HuH-7.5 (cell line): ENCODE results near the gene MSH6.

Experiments
- DNase-seq: peaks from one replicate; pipeline ENCODE4 v3.0.0; 2011; ENCODE audit warnings: low spot score

Gene MSH6

DNA sequence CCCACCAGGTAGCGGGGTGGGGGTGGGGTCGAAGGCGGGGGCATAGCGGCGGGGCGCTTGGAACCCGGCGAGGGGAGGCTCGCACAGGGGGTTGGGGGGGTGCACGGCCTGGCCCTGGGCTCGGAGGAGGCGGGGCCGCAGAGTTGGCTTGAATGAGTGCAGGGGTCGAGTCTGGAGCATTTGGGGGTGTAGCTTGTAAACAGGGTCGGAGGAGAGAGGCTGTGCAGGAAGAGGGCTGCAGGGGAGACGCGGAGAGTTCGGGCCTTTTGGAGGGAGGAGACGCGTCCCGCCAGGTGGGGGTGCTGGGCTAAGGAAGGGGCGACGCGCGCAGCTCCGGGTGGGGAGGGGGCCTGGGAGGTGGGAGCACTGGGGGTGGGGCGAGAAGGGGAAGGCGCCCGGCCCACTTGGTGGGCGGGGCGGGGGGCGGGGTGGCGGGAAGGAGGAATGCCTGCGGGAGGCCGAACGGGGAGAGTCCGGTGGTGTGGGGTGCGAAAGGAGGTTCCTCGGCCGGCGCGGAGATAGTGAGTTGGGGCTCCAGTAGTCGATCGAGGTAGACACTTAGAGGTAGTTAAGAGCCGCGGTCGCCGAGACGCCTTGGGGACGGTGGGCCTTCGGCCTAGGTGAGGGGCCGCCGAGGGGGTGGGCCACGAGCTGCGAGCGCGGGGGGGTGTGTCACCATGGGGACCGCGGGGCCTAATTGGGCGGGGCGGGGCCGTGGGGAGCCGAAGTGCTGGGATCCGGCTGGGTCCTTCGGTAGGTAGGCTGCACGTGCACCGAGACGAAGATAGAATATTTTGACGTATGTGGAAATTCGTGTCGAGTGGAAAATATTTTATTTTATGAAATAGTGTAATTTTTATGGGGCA is 774 bp downstream of the MSH6 start:
- peak; percentile 61 for DNase-seq

DNA sequence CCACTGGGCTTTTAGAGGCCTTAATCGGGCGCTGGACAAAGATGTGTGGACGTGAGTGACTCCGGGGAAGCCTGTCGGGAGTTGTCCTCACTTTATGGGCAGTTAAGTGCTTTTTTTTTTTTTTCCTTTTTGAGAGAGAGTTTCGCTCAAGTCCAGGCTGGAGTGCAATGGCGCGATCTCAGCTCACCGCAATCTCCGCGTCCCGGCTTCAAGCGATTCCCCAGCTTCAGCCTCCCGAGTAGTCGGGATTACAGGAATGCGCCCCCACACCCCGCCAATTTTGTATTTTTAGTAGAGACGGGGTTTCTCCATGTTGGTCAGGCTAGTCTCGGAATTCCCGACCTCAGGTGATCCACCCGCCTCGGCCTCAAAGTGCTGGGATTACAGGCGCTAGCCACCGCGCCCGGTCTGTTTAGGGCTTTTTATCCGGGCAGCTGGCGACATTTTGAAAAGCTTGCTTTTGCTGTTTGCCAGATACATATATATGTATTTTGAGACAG is 1.5 kb downstream of the MSH6 start:
- no peak for DNase-seq

DNA sequence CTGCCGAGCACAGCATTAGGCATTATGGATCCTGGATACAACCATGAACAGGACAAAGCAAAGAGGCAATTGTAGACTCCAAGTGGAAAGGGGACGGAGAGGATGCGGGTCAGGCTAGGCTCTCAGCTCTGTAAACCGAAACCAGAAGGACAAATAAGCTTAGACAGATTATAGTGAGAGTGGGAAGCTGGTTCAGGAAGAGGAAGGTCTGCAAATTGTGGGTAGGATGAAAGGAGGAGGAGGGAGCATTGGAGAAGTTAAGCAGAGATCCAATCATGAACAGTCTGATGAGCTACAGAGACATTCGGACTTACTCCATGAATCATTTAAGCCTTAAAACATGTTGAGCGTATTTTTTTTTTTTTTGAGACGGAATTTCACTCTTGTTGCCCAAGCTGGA is 3.0 kb downstream of the MSH6 start:
- no peak for DNase-seq

DNA sequence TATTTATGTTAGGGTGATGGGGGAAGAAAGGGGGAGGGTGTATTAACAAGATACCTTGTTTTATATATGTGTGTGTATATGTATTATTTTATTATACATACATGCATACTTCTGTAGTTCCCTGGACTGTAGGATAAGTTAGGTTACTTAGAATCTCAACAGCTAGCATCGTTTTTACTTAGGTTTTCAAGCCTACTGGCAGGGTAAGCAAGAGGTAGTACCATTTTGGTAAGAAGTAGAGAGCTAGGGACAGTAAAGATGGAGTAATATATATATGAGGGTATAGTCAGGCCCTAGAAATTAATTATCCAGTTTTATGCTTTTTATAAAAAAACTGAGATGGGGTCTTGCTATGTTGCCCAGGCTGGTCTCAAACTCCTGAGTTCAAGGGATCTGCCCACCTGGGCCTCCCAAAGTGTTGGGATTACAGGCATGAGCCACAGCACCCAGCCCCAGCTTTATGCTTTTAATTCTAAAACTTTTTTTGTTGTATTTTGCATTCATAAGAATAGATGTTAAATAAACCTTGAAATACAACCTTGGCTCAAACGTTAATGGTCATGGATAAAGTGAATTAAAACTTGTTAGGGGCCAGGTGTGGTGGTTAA is 13.2 kb downstream of the MSH6 start:
- no peak for DNase-seq

DNA sequence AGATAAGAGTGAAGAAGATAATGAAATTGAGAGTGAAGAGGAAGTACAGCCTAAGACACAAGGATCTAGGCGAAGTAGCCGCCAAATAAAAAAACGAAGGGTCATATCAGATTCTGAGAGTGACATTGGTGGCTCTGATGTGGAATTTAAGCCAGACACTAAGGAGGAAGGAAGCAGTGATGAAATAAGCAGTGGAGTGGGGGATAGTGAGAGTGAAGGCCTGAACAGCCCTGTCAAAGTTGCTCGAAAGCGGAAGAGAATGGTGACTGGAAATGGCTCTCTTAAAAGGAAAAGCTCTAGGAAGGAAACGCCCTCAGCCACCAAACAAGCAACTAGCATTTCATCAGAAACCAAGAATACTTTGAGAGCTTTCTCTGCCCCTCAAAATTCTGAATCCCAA is 15.7 kb downstream of the MSH6 start:
- DNase-seq, result no peak

DNA sequence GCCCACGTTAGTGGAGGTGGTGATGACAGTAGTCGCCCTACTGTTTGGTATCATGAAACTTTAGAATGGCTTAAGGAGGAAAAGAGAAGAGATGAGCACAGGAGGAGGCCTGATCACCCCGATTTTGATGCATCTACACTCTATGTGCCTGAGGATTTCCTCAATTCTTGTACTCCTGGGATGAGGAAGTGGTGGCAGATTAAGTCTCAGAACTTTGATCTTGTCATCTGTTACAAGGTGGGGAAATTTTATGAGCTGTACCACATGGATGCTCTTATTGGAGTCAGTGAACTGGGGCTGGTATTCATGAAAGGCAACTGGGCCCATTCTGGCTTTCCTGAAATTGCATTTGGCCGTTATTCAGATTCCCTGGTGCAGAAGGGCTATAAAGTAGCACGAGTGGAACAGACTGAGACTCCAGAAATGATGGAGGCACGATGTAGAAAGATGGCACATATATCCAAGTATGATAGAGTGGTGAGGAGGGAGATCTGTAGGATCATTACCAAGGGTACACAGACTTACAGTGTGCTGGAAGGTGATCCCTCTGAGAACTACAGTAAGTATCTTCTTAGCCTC is 16.2 kb downstream of the MSH6 start:
- DNase-seq, result no peak

DNA sequence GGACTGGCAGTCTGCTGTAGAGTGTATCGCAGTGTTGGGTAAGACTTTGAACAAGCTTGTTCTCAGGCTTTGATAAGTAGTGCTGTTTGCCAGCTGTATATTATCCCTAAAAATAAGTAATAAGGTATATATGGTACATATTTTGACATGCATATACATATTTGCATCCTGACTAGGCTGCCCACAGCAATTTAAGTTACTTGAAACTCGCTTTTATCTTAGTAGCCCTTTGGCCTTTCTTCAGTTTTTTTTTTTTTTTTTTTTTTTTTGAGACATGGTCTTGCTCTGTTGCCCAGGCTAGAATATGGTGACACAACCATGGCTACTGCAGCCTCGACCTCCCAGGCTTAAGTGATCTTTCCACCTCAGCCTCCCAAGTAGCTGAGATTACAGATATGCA is 18.2 kb downstream of the MSH6 start:
- no peak for DNase-seq

DNA sequence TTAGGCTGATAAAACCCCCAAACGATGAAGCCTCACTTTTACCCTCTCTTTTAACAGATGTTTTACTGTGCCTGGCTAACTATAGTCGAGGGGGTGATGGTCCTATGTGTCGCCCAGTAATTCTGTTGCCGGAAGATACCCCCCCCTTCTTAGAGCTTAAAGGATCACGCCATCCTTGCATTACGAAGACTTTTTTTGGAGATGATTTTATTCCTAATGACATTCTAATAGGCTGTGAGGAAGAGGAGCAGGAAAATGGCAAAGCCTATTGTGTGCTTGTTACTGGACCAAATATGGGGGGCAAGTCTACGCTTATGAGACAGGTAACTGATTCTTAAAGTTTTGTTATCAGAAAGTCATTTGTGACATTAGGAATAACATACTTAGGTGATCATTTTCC is 20.4 kb downstream of the MSH6 start:
- no peak for DNase-seq

DNA sequence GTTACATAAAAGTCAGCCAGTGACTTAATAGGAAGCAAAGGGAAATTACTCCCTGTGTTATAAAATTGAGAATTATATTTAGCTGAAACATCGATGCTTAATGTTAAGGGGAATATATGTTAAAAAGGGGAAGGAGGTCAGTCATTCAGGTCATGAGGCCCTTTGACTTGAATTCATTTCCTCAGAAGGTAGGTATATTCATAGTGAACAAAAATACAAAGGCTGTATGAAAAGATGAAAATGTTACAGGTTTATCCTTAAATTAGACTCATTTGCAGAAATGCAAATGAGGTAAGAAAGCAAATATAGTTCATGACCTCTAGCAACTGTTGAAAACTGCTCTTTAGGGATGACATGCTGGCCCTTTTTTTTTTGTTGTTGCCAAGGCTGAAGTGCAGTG is 20.8 kb downstream of the MSH6 start:
- no peak for DNase-seq

DNA sequence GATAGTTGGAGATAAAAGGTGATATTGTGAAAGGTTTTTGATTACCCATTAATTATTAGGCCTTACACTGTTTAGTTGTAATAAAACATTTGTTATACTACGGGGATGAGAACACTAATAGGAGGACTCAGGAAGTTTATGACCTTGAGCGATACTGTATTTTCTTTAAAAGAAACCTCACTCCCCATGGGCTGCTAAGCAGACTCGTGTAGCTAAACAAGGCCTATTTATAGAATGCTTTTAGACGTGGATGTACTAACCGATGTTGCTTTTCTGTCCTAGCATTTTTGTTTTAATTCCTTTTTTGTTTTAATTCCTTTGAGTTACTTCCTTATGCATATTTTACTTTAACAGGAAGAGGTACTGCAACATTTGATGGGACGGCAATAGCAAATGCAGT is 22.9 kb downstream of the MSH6 start:
- DNase-seq, result no peak

DNA sequence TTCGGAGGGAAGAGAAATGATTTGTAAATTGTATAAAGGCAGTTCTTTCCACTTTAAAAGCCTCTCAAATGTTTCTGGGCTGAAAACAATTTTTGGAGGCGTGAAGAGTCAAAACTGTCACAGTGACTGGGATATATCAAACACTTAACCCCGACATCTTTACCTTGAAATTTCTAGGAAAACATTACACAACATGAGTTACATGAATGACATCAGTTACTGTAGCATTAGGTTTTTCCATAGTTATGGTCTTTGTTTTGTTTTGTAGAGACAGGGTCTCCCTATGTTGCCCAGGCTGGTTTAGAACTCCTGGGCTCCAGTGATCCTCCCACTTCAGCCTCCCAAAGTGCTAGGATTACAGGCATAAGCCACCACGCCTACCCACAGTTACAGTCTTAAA is 25.7 kb downstream of the MSH6 start:
- DNase-seq, result no peak

DNA sequence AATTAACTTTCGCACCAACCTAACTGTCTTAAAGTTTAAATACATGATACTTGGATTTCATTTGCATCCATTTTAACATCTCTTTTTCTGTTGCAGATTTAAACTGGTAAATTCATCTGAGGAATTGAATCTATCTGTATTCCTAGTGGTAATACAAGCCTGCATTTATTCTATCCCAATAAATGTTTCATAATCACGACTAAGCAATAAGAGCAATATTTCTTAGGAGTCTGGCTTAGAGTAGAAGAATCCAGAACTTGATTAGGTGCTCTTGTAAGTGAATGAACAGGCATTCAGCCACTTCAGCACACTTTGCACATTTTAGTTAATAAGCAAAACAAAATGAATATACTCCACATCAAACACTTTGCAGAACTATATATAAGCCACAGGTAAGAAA is 27.0 kb downstream of the MSH6 start:
- DNase-seq, result no peak

DNA sequence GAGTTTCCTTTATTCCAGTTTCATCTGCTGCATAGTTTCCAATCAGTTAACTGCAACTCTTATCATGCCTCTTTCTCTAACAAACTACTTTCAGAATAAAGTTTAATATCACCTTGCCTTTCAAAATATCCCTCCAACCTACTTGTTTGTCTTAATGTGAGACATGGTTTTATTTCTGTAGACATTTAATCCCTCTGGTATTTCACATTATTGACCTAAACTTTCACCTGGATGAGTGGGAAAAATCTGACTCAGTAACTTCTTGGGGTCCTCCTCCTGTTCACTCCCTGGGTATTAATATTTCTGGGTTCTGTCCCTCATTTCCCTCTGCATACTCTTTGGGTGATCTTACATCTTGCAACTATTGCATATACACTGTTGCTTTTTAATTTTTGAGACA is 27.9 kb downstream of the MSH6 start:
- DNase-seq, result no peak

DNA sequence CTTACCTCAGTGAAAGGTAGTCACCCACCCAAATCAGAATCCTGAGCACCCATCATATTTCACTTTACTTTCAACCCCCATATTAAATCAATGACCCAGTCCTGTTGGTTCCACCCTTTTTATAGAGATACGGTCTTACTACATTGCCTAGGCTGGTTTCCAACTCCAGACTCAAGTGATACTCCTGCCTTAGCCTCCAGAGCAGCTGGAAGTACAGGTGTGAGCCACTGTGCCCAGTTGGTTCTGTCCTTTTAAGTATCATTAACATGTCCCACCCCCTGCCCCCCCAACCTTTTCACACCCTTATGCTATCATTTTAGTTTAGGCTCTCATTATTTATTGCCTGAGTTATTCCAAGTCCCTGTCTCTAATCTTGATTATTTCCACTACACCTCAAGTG is 28.7 kb downstream of the MSH6 start:
- no peak for DNase-seq

DNA sequence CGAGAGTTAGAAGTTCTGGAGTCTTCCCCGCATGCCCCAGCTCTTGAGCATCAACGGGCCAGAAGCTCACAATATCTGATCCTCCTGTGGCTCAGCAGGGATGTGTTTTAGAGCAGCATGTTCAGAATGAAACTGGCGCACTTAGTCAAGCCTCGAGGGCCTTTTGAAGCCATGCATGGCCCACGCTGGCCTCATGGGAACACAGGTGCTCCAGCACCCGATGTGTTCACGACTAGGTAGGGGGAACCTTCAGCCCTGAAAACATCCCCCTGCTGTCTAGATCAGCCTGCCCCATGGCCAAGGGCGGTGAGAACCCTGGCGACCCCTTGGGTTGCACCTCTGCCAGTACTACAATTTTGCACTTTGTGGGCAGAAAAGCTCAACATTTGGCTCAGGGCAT is 32.8 kb downstream of the MSH6 start:
- DNase-seq, result no peak

DNA sequence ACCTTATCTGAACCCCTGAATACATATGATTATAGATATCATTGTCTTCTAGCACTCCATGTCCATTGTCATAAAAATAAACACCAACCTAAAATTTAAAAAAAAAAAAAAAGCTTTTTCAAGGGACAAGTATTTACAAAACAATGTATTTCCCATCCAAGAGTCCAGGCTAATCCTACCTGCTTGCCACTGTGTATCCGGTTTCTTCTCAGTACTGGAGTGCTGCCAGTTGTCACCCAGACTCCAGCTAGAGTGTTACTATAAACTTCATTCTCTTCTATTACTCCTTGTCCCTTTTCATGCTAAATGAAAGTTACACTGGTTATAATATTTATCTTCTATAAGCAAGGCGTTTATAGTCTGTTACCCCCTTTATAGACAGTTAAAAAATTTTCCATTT is 35.8 kb downstream of the MSH6 start:
- DNase-seq, result no peak

DNA sequence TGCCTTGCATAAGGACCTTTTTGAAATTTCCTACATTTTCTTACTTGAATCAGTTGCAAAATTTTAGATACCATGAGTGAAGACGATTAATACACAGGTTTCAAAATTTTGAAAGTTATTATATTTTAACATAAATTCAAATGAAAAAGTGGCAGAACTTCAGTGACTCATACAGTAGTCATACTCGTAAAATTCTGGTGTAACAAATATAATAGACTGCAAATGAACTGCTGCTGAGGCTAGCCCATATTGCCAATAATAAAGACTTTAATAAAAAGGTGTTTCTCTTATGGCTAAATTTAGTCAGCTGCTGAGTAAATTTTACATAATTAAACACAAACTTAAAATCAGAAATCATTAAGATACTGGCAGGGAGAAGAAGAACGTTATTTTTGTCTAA is 36.9 kb downstream of the MSH6 start:
- no peak for DNase-seq

DNA sequence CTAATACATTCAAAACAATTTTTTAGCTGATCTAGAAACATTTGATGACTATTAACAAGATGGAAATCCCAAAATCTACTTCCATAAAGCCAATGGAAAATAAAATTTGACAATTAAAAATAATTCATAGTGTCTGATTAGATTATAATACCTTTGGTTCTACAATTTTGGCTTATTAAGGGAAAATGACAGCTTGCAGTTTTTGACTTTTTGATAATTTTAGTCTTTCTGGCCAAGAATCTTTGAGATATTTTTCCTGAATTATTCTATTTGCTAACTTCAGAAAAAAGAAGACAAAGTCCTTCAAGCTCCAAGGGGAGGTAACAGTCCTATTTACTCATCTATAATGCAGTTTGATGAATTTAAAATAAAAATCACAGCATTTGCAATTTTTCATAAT is 39.6 kb downstream of the MSH6 start:
- no peak for DNase-seq

DNA sequence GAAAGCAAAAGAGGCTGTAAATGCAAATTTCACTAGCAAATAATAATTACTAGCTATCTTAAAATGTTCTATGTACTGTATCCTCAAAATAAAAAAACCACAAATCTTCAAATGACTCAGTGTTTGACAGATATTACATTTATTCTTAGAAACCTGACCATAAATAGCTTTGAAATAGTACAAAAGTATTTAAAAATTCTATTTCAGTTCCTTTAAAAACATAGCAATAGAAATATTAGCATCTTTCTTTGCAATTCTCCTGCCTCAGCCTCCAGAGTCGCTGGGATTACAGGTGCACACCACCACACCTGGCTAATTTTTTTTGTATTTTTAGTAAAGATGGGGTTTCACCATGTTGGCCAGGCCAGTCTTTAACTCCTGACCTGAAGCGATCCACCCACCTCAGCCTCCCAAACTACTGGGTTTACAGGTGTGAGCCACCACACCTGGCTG is 50.6 kb downstream of the MSH6 start:
- DNase-seq, result no peak

DNA sequence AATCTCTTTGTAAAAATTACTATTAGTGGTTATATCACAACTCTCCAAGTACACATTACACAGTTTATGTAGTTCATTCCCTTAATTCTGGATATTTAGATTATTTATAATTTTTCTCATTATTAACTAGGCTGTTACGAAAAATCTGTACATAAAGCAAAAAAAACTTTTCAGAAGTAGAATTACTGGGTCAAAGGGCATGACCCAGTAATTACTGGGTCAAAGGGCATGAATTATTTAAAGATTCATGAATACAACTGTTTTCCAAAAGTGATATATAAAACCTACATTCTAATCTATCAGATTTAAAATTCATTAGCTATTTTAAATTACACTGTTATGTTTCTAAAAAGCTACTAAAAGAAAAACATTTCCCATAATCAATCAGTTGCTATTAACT is 55.3 kb downstream of the MSH6 start:
- DNase-seq, result no peak

DNA sequence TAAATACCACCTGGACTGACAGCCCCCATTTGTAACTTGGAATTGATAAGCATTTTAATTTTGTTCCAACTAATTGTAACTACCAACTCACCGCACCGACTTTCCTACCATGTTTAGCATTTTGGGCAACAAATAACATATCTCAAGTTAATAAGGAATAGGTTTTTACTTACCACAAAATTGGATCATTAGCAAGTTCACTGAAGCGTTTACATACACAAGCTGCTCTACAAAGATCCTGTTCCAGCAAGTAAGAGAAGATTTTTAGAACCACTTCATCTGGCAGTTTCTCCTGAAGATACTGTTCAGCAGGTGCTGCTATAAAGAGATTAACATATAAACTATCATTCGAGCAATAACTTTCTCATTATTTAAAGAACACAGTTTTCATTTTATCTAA is 55.7 kb downstream of the MSH6 start:
- no peak for DNase-seq

DNA sequence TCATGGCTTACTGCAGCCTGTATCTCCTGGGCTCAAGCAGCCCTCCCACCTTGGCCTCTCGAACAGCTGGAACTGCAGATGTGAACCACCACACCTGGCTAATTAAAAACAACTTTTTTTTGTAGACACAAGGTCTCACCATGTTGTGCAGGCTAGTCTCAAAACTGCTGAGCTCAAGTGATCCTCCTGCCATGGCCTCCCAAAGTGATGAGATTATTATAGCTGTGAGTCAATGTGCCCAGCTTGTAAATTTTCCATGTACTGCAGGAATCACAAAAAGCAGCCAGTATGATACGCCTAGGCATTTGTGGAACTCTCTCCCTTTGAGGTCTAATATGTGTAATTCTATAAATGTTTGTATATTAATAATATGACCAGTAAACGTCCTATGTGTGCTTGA is 59.9 kb downstream of the MSH6 start:
- DNase-seq, result no peak

DNA sequence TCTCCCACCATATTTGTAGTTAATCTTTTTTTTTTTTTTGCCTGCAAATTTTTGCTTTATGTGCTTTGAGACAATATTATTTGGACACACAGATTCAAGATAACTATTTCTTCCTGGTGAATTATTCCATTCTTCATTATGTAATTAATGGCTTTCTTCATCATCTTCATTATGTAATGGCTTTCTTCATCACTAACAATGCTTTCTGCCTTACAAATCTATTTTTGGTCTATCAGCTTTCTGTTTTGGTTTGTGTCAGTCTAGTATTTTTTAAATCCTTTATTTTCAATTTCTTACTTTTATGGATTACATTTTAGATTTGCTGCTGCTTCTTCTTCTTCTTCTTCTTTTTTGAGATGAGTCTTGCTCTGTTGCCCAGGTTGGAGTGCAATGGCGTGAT is 60.5 kb downstream of the MSH6 start:
- no peak for DNase-seq
